HG03378 (cell line): ENCODE measurements around the gene BNC1.

Experiments
- ATAC-seq: cut with Tn5 transposase; IDR thresholded peaks from one replicate; pipeline ENCODE4 v1.9.1; 2021; ENCODE audit warnings: mild to moderate bottlenecking, moderate library complexity; ENCODE audit not compliant: unreplicated experiment

The BNC1 gene, protein sequence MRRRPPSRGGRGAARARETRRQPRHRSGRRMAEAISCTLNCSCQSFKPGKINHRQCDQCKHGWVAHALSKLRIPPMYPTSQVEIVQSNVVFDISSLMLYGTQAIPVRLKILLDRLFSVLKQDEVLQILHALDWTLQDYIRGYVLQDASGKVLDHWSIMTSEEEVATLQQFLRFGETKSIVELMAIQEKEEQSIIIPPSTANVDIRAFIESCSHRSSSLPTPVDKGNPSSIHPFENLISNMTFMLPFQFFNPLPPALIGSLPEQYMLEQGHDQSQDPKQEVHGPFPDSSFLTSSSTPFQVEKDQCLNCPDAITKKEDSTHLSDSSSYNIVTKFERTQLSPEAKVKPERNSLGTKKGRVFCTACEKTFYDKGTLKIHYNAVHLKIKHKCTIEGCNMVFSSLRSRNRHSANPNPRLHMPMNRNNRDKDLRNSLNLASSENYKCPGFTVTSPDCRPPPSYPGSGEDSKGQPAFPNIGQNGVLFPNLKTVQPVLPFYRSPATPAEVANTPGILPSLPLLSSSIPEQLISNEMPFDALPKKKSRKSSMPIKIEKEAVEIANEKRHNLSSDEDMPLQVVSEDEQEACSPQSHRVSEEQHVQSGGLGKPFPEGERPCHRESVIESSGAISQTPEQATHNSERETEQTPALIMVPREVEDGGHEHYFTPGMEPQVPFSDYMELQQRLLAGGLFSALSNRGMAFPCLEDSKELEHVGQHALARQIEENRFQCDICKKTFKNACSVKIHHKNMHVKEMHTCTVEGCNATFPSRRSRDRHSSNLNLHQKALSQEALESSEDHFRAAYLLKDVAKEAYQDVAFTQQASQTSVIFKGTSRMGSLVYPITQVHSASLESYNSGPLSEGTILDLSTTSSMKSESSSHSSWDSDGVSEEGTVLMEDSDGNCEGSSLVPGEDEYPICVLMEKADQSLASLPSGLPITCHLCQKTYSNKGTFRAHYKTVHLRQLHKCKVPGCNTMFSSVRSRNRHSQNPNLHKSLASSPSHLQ

GRCh38 chr15:83284559-83285283 lies at the start of gene BNC1:
Gene BNC1 (minus strand): TSS chr15:83284664. CDS start chr15:83284628, 36 bp downstream.
- ATAC-seq = no peak

GRCh38 chr15:83327041-83327440 lies 42.6 kb upstream of the BNC1 start:
- ATAC-seq = no peak

DNA sequence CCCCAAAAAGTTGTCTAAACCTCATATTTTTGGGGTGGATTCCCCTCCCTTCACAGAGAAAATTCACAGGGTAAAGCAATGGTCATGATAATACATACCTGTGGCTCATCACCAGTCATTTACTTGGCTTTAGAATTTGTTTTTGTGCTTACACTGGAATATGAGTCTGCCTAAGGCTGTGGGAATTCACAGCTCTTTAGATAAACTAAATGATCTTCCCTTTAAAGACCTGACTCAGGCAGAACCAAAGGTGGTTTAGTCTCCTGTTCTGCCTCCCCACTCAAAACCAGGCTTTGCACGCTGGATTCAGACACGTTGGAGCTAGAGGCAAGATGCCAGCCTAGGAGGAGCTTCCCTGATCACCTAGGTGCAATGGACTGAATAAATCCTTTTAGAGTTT lies 40.3 kb upstream of the BNC1 start:
- ATAC-seq = no peak

- ATAC-seq = no peak
These were observed 38.8 kb upstream of the BNC1 start for GRCh38 chr15:83323296-83323711.

- ATAC-seq = no peak
These were observed 38.2 kb upstream of the BNC1 start for GRCh38 chr15:83322691-83323090.

- ATAC-seq = no peak
These were observed 37.6 kb upstream of the BNC1 start for GRCh38 chr15:83322061-83322460.

GRCh38 chr15:83320844-83321243 lies 36.4 kb upstream of the BNC1 start:
- ATAC-seq = no peak

DNA sequence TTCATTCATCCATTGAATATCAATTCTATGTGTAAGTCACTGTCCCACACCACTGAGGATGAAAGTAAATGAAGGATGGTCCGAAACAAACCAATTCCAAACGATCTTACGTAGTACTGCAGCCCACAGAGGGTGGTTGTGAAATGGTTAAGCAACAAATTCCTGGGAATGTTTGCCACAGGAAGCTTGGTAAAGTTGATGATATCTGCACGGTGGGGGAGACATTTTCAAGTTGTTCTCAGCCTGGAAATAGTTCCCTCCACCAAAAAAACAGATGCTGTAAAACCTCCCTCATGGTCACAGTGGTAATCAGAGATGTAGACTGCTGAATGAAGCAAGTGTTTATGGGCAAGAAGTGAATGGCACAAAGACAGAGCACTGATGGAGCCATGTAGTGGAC lies 35.9 kb upstream of the BNC1 start:
- ATAC-seq = no peak

GRCh38 chr15:83319771-83320170 lies 35.3 kb upstream of the BNC1 start:
- ATAC-seq = no peak

GRCh38 chr15:83318861-83319415 lies 34.5 kb upstream of the BNC1 start:
- ATAC-seq = no peak

DNA sequence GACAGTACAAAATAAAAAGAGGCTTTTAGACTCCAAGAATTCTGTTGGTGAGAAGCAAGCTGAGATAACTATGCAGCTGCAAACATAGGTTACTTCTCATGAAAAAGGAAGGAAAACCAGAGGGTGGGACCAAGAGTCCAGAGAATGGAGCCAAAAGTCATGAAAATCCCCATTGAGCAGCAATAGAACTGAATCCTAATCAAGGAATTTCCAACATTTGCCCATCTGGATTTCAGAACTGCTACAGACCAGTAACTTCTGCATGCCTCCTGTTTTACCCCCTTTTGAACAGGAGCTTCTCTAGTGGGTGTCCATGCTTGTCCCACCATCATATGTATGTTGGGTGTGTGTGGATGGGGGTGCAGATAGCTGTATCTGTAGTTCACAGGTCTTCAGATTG lies 33.6 kb upstream of the BNC1 start:
- no peak for ATAC-seq

- ATAC-seq = no peak
These were observed 27.6 kb upstream of the BNC1 start for GRCh38 chr15:83312071-83312470.

- no peak for ATAC-seq
These were observed 26.3 kb upstream of the BNC1 start for GRCh38 chr15:83310521-83311456.

GRCh38 chr15:83308671-83309070 lies 24.2 kb upstream of the BNC1 start:
- ATAC-seq = no peak

GRCh38 chr15:83306561-83306960 lies 22.1 kb upstream of the BNC1 start:
- no peak for ATAC-seq

- ATAC-seq = no peak
These were observed 21.3 kb upstream of the BNC1 start for GRCh38 chr15:83305704-83306291.

- ATAC-seq = no peak
These were observed 20.6 kb upstream of the BNC1 start for GRCh38 chr15:83304861-83305703.

- no peak for ATAC-seq
These were observed 19.1 kb upstream of the BNC1 start for GRCh38 chr15:83303535-83303934.
